Bronchial epithelial cell (primary cell): Measurements from ENCODE around the gene TICAM2. TPM values are rescaled to one million over a fixed set of nuclear protein-coding genes. Genes with fewer than 3 reads are reported as not detected.

Experiments
- DNase-seq: peaks from one replicate; pipeline ENCODE4 v3.0.0-alpha.2; 2010; ENCODE audit warnings: low read depth
- FAIRE-seq: peaks from 2 replicates; lab custom pipeline; 2011; peaks lifted over from hg19 to GRCh38; lab: Jason Lieb, UNC
- H3K27me3 ChIP-seq: 2 replicates; pipeline ENCODE4 v1.5.1; 2011; ENCODE audit warnings: low read length; ENCODE audit not compliant: control insufficient read depth, insufficient read depth
- H3K36me3 ChIP-seq: 2 replicates; pipeline ENCODE4 v1.5.1; 2011; ENCODE audit warnings: low read length; ENCODE audit not compliant: control insufficient read depth, insufficient read depth
- H3K4me3 ChIP-seq: 2 replicates; pipeline ENCODE4 v1.5.1; 2011; ENCODE audit warnings: mild to moderate bottlenecking, low read depth, low read length, control low read depth
- total RNA-seq: library from RNA; depleted of rRNA; stranded (reverse); fragments of >200 nt; gene quantifications from 2 replicates; pipeline ENCODE4 v1.2.1, GENCODE V29; 2014
- TF ChIP-seq, protein P1 (sequence below): IDR thresholded peaks from 2 replicates; pipeline ENCODE4 v1.5.1; 2011; ENCODE audit warnings: mild to moderate bottlenecking, moderate library complexity, low read length, control low read depth, inconsistent platforms; ENCODE audit not compliant: insufficient read depth, severe bottlenecking

Gene TICAM2
- total RNA-seq, 1 donor from 2014 or later = 0.26 TPM

DNA sequence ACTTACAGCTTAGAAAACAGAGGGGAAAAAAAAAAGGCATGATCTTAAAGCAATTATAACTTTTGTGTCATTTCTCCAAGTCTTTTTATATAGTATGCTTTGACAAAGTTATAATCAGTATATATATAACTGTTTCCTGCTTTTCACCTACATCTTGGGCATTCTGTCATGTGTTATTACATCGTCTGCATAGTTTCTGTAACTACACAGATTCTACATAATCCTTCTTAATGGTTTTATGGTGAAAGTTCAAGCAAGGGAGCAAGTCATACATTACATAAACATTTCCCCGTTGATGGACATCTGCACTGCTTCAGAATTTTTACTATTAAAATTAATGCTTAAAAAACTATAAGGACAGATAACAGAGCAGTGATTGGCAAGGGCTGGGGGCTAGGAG, 69.8 kb downstream of the TICAM2 start:
- peak; percentile 6 for DNase-seq
- no peaks in the 10 kb centered on the region for H3K36me3 ChIP-seq
- FAIRE-seq = no peak
- no peak overlapping the region for H3K4me3 ChIP-seq
- TF ChIP-seq, protein P1, sequence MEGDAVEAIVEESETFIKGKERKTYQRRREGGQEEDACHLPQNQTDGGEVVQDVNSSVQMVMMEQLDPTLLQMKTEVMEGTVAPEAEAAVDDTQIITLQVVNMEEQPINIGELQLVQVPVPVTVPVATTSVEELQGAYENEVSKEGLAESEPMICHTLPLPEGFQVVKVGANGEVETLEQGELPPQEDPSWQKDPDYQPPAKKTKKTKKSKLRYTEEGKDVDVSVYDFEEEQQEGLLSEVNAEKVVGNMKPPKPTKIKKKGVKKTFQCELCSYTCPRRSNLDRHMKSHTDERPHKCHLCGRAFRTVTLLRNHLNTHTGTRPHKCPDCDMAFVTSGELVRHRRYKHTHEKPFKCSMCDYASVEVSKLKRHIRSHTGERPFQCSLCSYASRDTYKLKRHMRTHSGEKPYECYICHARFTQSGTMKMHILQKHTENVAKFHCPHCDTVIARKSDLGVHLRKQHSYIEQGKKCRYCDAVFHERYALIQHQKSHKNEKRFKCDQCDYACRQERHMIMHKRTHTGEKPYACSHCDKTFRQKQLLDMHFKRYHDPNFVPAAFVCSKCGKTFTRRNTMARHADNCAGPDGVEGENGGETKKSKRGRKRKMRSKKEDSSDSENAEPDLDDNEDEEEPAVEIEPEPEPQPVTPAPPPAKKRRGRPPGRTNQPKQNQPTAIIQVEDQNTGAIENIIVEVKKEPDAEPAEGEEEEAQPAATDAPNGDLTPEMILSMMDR = no peak
- no peaks in the 10 kb centered on the region for H3K27me3 ChIP-seq

GRCh38 chr5:115531787-115532367, 70.4 kb downstream of the TICAM2 start:
- no peaks in the 10 kb centered on the region for H3K36me3 ChIP-seq
- FAIRE-seq = no peak
- no peaks in the 10 kb centered on the region for H3K27me3 ChIP-seq
- DNase-seq = peak; percentile 44
- TF ChIP-seq, protein P1 = no peak
- H3K4me3 ChIP-seq = no peak overlapping the region

GRCh38 chr5:115531380-115531779, 70.9 kb downstream of the TICAM2 start:
- Histone ChIP-seq H3K36me3 (no peaks in the 10 kb centered on the region), H3K27me3 (no peaks in the 10 kb centered on the region), H3K4me3 (no peak overlapping the region)
- no peak for FAIRE-seq
- DNase-seq = no peak
- TF ChIP-seq, protein P1 = no peak

- DNase-seq = peak; percentile 73
These were observed 71.9 kb downstream of the TICAM2 start for GRCh38 chr5:115530426-115530825.

More at GRCh38 chr5:115530426-115530825, 71.9 kb downstream of the TICAM2 start:
- Histone ChIP-seq H3K4me3 (no peak overlapping the region), H3K36me3 (no peaks in the 10 kb centered on the region), H3K27me3 (no peaks in the 10 kb centered on the region)
- TF ChIP-seq, protein P1 = no peak
- FAIRE-seq = no peak

Other genes starting within 250 kb of the TICAM2 start
- 11.8 and 14.5 TPM in 2 replicates for gene FEM1C, start 57.7 kb downstream of the TICAM2 start, total RNA-seq
- 68.9 and 102 TPM in 2 replicates for gene TMED7, start 23.6 kb upstream of the TICAM2 start, total RNA-seq
- gene CDO1, start 214.2 kb upstream of the TICAM2 start, total RNA-seq = not detected in 2 replicates
- 28.8 and 45.5 TPM in 2 replicates for gene ATG12, start 239.1 kb upstream of the TICAM2 start, total RNA-seq
- gene AP3S1, start 239.5 kb upstream of the TICAM2 start, total RNA-seq = 104 and 117 TPM in 2 replicates